Measurements from ENCODE around the gene SCNN1A.

The SCNN1A gene

DNA sequence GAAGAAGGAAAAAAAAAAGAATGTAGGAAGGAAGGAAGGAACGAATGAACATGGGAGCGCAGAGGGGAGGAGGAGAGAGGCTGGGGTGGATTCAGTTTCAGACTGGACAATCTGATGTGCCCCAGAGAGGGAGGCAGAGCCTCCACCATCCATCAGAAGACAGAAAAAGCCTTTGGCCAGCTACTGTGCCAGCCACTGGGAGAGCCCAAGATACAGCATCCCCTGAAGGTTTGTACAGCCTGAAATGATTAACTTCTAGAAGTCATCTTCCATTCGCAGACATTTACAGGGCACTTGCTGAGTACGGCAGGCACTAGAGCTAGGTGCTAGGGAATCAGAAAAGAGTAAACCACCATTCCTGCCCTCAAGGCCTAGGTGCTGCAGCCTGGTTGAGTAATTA, 55.9 kb downstream of the SCNN1A start:
- no peaks in the 10 kb centered on the region for H3K36me3 ChIP-seq (replicated peaks)
- in situ Hi-C loops (cut with HindIII; ENCODE audit: low pct_ligation_motif_present, low sequenced_read_pairs) = no loop called here

DNA sequence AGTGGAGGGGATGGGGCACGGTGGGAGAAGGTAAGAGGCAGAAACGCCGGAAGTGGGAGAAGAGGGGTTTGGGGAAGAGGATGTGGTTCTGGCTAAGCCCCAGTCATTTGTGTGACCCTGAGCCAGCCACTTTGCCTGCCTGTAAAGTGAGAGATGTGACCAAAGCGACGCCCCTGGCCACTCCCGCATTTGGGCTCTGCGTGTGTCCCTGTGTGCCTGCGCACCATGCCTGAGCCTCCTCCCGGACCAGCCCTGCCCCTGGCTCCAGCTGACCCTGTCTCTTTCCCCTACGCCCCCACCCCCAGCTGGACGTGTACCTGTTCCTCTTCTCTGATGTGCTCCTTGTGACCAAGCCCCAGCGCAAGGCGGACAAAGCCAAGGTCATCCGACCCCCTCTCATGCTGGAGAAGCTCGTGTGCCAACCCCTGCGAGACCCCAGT, 56.9 kb downstream of the SCNN1A start:
- TF ChIP-seq, protein P1, sequence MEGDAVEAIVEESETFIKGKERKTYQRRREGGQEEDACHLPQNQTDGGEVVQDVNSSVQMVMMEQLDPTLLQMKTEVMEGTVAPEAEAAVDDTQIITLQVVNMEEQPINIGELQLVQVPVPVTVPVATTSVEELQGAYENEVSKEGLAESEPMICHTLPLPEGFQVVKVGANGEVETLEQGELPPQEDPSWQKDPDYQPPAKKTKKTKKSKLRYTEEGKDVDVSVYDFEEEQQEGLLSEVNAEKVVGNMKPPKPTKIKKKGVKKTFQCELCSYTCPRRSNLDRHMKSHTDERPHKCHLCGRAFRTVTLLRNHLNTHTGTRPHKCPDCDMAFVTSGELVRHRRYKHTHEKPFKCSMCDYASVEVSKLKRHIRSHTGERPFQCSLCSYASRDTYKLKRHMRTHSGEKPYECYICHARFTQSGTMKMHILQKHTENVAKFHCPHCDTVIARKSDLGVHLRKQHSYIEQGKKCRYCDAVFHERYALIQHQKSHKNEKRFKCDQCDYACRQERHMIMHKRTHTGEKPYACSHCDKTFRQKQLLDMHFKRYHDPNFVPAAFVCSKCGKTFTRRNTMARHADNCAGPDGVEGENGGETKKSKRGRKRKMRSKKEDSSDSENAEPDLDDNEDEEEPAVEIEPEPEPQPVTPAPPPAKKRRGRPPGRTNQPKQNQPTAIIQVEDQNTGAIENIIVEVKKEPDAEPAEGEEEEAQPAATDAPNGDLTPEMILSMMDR (IDR thresholded peaks at IDR 0.05; ENCODE audit: low read depth, low read length, missing control alignments) = no peak
- Histone ChIP-seq H3K27me3 (replicated peaks) (no peaks in the 10 kb centered on the region), H3K27ac (no peak overlapping the region), H3K4me3 (ENCODE audit: low read depth, low read length) (no peak overlapping the region), H3K36me3 (replicated peaks) (no peaks in the 10 kb centered on the region)
- in situ Hi-C loops (cut with HindIII; ENCODE audit: low pct_ligation_motif_present, low sequenced_read_pairs) = no loop called here
- DNase-seq = no peak

More for the DNA sequence above, 55.9 kb downstream of the SCNN1A start:
- DNase-seq = no peak
- Histone ChIP-seq H3K4me3 (ENCODE audit: low read depth, low read length) (no peak overlapping the region), H3K27me3 (replicated peaks) (no peaks in the 10 kb centered on the region), H3K27ac (no peak overlapping the region)
- TF ChIP-seq, protein P1 (IDR thresholded peaks at IDR 0.05; ENCODE audit: low read depth, low read length, missing control alignments) = no peak

DNA sequence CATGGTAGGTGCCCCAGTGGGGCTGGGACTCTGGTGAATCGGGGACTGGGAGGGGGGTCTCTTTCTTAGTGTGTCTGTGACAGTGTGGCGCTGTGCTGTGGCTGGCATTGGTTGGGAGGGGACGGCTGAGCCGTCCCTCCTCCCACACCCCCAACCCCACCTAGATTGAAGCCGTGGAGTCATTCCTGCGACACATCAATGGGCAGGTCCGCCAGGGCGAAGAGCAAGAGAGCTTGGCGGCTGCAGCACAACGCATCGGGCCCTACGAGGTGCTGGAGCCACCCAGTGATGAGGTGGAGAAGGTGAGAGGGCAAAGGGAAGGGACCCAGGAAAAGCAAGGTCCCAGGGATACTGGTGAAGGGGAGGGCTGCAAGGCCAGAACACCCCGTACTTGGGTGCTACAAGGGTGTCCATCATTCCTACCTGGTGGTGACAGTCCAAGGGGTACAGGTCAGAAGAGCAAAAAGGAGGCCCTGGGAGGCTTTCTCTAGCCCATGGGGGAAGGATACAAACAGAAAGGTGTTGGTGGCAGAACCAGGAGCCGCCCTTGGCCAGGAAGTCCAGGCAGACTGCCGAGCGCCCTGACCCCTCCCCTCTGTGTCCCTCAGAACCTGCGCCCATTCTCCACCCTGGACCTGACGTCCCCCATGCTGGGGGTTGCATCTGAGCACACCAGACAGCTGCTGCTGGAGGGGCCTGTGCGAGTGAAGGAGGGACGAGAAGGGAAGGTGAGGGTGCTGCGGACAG, 57.5 kb downstream of the SCNN1A start:
- in situ Hi-C loops (cut with HindIII; ENCODE audit: low pct_ligation_motif_present, low sequenced_read_pairs) = no loop called here
- Histone ChIP-seq H3K27ac (no peak overlapping the region), H3K4me3 (ENCODE audit: low read depth, low read length) (no peak overlapping the region), H3K36me3 (replicated peaks) (no peaks in the 10 kb centered on the region), H3K27me3 (replicated peaks) (no peaks in the 10 kb centered on the region)
- DNase-seq = no peak
- TF ChIP-seq, protein P1 (IDR thresholded peaks at IDR 0.05; ENCODE audit: low read depth, low read length, missing control alignments) = no peak

- Histone ChIP-seq H3K27me3 (replicated peaks) (no peaks in the 10 kb centered on the region), H3K27ac (no peak overlapping the region), H3K36me3 (replicated peaks) (no peaks in the 10 kb centered on the region), H3K4me3 (ENCODE audit: low read depth, low read length) (no peak overlapping the region)
- TF ChIP-seq, protein P1 (IDR thresholded peaks at IDR 0.05; ENCODE audit: low read depth, low read length, missing control alignments) = no peak
- in situ Hi-C loops (cut with HindIII; ENCODE audit: low pct_ligation_motif_present, low sequenced_read_pairs) = no loop called here
- no peak for DNase-seq
Observed at GRCh38 chr12:6316921-6317692, 58.3 kb downstream of the SCNN1A start.

- DNase-seq = no peak
- Histone ChIP-seq H3K36me3 (replicated peaks) (no peaks in the 10 kb centered on the region), H3K27me3 (replicated peaks) (no peaks in the 10 kb centered on the region), H3K4me3 (ENCODE audit: low read depth, low read length) (no peak overlapping the region), H3K27ac (no peak overlapping the region)
- TF ChIP-seq, protein P1 (IDR thresholded peaks at IDR 0.05; ENCODE audit: low read depth, low read length, missing control alignments) = no peak
- in situ Hi-C loops (cut with HindIII; ENCODE audit: low pct_ligation_motif_present, low sequenced_read_pairs) = no loop called here
Observed at GRCh38 chr12:6315704-6316597, 59.4 kb downstream of the SCNN1A start.

All from brain microvascular endothelial cell (primary cell).